NCI-H1930 (cell line): Measurements from ENCODE around the gene TIAL1.
A peak's percentile ranks its signal among the peaks of the same experiment; 100 is the strongest.
"Not testable (repeated sequence)": the region's sequence is repeated elsewhere in the genome, so short reads cannot be mapped to it uniquely, and the experiment has no call there.

Source experiments
- DNase-seq, 2 experiments: peaks; one replicate each; lab custom pipeline; 2025; lab: John Stamatoyannopoulos, UW

Gene TIAL1

DNA sequence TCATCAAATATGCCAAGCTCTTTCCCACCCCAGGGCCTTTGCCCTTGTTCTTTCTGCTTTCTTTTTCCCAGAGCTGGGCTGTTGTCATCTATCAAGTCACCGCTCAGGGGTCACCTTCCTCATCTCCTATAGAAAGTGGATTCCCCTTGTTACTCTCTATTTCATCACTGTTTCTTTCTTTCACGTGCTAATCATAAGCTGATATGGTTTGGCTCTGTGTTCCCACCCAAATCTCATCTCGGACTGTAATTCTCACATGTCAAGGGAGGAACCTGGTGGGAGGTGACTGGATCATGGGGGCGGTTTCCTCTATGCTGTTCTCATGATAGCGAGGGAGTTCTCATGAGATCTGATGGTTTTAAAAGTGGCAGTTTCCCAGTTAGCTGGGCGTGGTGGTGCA lies 17.0 kb upstream of the TIAL1 start:
- DNase-seq = no peak

- DNase-seq = no peak
These were observed 14.7 kb upstream of the TIAL1 start for GRCh38 chr10:119611433-119611832.

GRCh38 chr10:119609516-119609915 lies 12.8 kb upstream of the TIAL1 start:
- no peak for DNase-seq

DNA sequence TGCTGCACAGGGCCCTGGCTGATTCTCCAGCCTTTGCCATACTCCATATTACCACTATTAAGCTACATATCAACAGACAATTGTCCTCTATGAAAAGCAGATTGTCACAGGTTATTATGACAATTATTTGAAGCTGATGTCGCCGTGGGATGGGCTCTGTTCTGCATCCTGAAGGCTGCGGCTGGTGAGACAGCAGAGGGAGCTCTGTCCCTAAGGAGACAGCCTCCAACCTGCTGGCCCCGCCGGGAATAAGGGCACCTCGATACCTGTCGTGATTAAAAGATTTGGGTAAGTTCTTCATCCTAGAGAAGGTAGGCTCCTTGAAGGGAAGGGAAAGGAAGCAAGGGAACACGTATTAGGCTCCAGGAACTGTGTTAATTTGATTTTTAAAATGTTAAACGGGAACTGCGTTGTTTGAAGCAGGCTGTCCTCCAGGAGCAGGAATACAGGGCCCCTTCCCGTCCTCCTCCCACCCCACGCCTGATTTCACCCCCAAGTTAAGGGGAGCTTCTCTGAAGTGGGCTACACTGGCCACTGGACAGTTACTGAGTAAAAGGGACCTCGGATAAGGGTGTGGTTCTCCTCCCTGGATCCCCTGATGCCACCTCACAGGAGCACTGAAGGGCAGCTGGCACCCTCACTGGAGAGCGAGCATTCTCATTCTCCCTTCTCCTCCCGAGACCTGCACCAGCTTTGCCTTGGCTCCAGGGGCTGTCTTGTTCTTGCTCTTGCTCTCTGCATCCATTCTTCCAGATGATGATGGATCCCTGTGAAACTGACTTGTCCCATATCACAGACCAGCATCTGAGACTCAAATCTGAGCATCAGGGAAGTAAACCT lies 11.8 kb upstream of the TIAL1 start:
- peak in 1 of 2 experiments; percentile 24 for DNase-seq

GRCh38 chr10:119604468-119604867 lies 7.7 kb upstream of the TIAL1 start:
- no peak for DNase-seq

GRCh38 chr10:119602241-119603095 lies 5.7 kb upstream of the TIAL1 start:
- DNase-seq = peak in 1 of 2 experiments; percentile 25

DNA sequence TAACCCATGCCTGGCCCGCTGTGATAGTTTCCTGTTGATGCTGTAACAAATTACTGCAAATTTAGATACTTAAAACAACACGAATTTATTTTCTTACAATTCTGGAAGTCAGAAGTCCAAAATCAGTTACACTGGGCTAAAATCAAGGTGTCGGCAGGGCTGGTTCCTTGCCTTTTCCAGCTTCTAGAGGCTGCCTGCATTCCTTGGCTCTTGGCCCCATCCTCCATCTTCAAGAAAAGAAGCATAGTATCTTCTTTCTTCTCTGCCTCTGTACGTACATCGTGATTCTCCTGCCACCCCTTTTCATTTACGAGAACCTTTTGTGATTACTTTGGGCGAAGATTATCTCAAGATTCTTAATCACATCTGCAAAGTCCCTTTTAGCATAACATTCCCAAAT lies 1.6 kb upstream of the TIAL1 start:
- no peak for DNase-seq

DNA sequence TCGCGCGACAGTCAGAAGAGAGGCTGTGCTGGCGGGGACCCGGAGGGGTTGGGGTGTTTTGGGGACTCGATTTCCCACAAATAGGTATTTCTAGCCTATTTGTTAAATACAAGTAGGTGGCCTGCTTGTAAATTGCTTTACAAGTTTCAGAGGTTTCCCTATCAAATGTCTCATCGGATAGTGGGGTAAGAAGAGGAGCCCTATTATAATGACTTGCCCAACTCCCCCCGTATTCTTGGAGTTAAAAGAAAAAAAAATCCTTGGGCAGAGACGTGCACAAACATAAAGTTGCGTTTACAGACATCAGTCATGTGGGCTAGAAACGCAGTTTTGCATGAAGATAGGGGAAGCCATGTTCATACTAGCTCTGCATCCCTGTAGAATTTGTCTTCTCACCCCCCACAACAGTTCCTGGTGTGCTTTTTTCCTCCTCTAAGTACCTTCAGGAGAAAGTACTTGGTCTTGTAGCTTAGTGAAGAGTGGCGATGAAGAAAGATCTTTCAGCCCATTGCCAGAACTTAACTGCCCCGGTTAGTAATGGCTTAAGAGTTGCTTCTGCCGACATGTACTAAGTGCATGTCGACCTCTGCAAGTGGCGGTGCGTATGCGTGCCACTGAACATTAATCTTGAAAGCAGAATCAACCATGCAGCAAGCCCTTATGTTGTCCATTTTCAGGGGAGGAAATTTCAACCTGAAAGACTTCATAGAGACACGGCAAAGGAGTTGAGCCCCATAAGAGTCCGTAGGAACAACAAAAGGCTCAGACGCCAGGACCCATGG lies 832 bp upstream of the TIAL1 start:
- DNase-seq = no peak

DNA sequence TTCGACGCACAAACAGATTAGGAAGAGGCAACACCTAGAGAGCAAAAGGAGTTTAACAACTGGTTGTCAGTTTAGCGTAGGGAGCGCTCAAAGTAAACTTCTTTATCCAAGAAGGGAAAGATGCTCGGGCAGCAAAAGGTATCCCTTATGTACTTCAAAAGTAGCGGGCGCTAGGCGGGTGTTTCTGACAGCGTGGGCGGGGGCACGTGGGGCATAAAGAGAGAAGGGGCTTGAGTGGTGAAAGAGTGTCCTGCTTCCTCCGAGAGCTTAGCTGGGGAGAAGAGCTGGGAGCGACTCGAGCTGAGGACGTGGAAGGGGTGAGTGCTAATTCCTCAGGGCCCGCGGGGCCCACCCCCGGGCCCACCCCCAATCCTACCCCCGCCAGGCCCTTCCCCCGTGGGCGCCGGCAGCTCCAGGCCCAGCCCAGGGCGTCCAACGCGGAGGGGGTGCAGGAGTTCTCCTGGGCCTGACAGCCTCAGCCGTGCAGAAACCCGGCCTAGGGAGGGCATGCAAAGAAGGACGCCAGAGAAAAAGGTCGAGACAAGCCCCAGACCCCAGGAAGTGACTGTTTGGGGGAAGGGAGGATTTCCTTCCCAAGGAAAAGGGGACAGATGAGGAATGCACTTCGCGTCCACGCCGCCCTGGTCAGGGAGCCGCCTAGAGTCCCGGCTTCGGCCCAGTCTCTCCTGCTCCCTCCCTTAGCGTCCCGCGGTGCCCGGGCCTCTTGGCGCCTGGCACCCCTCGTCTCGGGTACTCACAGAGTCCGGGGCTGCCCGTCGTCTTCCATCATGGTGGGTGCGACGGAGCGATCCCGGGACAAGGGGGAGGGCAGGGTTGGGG lies 868 bp downstream of the TIAL1 start:
- no peak for DNase-seq

DNA sequence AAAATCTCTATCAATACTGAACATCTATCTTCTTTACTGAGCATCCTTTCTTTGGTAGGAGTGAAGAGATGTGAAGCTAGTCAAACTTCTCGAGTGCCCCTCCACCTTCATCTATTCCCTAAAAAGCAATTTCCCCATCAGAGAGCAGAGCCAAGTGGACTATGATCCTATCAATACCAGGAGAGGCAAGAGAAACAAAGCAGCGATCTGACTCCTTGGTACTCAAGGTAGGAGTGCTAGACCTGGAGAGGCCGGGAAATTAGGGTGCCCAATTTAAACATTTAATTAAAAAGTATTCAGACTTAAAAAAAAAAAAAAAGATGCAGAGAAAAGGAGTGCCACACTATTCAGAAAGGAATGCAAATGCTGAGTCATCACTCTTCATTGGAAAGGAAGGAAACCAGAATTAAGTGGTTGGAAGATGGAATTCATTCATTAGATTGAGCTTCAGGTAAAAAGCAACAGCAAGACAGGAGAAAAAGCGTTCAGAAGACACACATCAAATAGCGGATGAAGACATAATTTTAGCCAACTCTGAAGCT lies 1.6 kb downstream of the TIAL1 start:
- no peak for DNase-seq

- no peak for DNase-seq
These were observed 8.7 kb downstream of the TIAL1 start for GRCh38 chr10:119588071-119588470.

GRCh38 chr10:119578355-119578754 lies 18.4 kb downstream of the TIAL1 start:
- no peak for DNase-seq

DNA sequence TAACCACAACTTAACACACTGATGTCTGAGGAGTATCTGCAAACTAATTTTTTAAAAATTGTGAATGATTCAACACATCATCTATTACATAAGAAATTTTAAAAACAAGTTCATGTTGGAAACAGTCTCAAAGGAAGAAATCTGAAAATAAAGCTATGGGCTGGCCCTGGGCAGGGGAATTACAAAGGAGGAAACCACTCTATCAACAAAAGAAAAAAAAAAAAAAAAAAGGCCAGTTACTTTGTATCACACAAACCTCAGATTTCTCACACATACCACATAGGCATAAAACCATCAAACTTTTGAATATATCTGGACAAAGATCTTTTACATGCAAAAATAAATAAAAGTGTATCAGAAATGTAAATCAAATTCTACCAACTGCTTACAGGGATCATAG lies 20.8 kb downstream of the TIAL1 start:
- DNase-seq = no peak

- no peak for DNase-seq
These were observed 21.3 kb downstream of the TIAL1 start for GRCh38 chr10:119575506-119575905.

DNA sequence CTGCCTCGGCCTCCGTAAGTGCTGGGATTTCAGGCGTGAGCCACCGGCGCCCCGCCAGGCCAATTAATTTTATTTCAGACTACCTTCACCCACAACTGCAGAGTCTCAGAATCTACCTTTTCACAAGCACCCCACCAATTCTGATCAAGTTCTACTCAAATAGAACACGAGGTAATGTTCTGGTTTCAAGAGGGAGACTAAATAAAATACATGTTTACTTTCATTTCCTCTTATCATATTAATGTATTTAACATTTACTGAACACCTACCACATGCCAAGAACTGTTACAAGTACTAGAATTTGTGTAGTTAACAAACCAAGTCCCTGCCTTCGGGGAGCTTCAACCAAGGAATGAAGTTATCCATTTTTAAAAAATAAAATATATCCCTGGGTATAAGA lies 28.8 kb downstream of the TIAL1 start:
- no peak for DNase-seq

DNA sequence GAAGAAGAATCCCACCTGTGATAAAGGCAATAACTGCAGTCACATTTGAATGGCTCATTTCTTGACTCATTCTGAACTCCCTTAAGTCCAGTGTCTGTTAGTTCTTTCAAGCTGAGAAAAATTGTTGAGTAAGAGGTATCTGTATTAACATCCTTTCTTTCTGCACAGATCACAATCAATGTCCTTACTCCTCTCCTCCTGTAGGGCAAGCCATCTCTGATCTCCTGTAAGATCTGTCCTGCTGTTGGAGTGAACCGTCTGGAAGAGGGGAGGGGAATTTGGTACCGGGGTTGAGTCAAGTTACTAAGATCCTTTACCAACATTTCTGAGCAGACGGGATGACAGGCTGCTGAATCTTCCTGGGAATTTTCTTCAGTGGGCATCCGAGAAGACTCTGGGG lies 34.7 kb downstream of the TIAL1 start:
- no peak for DNase-seq

GRCh38 chr10:119559511-119559910 lies 37.3 kb downstream of the TIAL1 start:
- not testable (repeated sequence) for DNase-seq

GRCh38 chr10:119556081-119556480 lies 40.7 kb downstream of the TIAL1 start:
- not testable (repeated sequence) for DNase-seq

DNA sequence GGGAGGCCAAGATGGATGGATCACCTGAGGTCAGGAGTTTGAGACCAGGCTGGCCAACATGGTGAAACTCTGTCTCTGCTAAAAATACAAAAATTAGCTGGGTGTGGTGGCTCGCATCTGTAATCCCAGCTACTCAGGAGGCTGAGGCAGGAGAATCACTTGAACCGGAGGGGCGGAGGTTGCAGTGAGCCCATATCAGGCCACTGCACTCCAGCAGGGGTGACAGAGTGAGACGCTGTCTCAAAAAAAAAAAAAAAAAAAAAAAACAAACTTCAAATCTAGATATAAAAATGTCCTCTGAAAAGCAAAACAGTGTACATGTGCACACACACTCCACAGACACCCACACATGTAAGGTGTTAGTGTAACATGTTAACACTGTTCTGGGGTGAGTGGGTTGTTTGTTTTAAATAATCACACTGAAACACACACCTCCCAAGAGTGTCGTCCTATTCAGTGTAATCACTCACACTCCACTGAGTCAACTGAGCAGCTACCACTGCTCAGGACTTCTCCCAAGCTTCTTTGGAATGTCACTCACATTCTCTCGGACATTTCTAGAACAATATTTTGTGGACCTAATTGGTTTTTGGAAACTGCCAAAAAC lies 41.5 kb downstream of the TIAL1 start:
- no peak for DNase-seq

DNA sequence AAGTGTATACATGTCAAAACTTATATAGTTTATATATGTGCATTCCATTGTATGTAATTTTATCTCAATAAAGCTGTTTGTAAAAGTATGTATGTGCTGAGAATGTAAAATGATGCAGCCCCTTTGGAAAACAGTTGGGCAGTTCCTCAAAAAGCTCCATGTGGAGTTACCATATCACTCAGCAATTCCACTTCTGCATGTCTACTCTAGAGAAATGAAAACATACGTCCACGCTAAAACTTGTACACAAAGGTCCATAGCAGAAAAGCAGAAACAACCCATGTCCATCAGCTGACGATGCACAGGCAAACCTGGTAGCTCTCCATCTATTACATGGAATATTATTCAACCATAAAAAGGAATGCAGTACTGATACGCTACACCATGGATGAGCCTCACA lies 45.9 kb downstream of the TIAL1 start:
- DNase-seq = no peak
